GM04504 (cell line): Measurements from ENCODE around the gene ADAP1.

Experiments
- DNase-seq: peaks from one replicate; pipeline ENCODE4 v3.0.0-alpha.2; 2012; ENCODE audit warnings: low read depth

The ADAP1 gene

DNA sequence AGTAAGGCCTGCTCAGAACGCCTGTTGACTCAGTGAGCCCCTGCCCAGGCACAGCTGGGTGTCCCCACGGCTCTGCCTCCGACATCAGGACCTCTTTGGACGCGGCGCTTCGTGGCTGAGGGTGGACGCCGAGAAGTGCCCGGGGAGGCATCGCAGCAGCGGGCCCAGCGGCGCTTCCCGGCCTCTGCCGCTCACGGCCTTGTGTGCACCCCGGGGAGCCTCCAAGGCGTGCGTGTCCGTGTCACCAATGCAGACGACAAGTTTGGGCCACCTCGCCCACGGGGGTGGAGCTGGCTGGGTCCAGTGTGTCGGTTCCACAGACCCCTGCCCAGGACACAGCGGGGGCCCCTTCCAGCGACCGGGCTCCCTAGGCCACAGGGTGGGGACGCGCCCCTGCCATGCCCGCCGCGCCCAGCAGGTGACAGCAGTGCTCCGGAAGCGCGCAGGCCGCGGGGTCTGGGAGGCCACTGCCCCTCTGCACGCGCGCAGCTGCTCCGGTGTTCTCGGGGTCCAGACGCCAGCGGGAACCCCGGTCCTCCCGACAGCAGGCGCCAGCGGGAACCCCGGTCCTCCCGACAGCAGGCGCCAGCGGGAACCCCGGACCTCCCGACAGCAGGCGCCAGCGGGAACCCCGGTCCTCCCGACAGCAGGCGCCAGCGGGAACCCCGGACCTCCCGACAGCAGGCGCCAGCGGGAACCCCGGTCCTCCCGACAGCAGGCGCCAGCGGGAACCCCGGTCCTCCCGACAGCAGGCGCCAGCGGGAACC lies 45.7 kb downstream of the ADAP1 start:
- peak; percentile 13 for DNase-seq

DNA sequence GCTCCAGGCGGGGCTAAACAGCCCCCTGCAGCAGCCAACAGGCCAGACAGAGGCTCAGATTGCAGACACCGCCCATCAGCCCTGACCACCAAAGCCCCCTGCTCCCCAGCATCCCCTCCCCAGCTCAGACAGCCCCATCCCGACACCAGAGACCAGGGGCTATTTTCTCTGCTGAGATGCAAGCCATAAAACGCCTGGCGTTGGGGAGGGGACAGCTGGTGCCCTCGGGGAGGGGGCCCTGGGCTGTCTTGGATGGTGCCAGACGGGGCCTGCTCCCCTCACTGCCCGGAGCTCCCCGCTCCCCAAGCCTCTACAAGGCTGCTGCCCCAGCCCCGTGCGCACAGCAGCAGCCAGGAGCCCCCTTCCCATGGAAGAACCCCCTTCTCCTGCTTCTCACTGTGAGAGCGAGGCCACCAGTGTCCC lies 46.3 kb downstream of the ADAP1 start:
- DNase-seq: no peak

DNA sequence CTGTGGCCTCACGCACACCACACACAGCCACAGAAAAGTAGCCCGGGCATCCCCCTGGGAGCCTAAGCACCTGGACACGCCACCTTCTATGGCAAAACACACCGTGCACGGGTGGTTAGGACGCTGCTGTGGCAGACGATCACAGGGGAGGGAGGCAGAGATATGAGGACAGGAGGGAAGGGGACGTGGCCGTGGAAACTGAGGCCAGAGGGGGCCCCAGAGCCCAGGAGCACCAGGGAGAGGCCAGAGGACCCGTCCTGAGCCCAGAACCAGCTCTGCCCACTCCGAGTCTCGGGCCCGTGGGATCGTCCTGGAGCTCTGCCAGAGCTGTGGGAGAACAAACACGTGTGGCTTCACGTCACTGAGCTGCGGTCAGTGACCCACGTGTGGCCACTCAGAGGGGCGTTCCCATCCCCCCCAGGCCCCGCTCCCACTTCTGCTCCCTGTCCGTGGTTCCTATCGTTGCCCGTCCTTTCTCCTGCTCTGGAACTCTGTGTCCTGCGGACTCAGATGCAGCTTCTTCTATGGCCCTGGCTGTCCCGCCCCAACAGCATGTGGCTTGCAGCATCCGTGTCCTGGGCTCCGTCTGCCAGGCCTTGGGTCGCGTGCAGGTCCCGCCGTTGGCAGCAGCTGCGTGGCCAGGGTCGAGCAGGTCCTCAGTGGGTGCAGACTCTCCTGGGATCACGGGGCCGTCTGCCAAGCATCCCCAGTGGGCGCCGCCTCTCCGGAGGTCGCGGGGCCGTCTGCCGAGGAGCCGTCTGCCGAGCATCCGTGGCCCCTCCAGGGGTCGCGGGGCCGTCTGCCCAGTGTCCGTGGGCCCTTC lies 47.1 kb downstream of the ADAP1 start:
- DNase-seq: no peak

DNA sequence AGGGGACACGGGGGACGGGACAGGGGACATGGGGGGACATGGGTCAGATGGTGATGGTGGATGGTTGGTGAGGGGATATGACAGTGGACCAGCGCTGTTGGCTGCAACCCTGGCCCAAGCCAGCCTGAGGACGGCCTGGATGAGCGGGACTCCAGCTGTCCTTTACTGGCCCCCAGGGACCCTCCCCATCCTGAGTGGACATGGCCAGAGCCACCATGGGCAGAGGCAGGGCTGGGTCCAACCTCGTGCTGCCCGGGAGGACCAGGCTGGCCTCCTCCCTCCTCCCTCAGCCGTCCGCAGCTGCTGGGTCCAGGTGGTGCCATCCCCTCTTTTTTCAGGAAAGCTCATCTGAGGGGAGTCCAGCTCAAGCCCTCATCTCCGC lies 47.7 kb downstream of the ADAP1 start:
- no peak for DNase-seq

DNA sequence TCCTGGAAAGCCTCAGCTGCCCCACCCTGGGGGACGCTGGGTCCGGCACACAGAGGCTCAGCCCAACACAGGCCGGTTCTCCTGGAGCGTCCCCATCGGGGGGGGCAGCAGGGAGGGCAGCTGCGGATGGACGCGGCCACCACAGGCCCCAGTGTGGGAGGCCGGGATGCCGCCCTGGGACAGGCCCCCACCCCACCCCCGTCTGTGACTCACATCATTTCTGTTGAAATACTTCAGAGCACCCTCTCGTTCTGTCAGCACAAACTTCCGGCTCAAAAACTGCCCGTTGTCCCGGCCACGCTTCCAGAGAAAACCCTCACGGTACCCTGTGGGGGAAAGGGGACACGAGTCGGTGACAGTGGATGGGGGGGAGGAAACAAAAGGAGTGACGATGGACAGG lies 49.6 kb downstream of the ADAP1 start:
- no peak for DNase-seq

DNA sequence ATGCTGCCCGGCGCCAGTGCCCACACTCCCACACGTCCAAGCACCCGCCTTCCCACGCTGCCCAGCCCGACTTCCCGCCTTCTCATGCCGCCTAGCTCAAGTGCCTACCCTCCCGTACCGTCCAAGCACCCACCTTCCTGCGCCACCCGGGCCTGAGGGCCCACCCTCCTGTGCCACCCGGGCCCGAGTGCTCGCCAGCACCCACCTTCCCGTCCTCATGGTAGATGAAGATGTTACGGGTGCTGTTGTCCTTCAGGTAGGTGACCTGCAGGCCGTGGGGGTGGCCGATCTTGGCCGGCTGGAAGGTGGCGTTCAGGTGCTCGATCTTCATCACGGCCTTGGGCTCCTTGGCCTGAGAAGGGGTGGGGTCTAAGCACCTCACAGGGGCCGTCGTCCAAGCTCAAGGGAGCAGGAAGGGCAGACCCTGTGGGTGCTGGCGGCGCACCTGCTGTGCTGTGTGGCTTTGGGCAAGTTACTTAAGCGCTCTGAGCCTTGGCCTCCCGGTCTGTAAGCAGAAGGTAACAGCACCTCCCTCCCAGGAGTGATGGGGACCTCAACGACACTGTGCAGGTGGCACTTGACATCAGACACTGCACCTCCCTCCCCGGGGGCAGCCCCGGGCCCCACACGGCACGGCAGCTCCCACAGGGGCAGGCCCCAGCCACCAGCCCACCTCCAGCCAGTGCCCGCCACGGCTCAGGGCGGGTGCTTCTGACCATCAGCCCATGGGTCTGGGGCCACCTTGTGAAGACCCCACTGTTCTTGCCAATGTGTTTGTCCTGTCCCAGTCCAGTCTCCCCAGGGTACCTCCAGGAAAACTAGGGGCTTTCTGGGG lies 50.3 kb downstream of the ADAP1 start:
- no peak for DNase-seq

DNA sequence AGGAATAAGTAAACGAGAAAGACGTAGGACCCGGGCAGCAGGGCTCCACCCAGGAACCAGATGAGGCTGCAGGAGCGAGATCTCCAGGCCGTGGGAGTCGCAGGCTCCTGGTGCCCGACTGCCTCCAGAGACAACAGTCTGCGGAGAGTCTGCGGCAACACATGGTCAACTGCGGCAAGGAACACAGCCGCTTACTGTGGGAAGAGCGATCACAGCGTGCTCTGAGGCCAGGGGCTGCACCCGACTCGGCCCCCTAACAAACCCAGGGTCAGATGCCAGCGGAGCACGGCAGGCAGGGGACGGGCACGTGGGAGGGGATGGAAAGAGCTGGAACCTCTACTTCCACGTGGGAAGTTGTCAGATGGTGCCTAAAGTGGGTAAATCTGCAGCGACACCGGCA lies 51.5 kb downstream of the ADAP1 start:
- DNase-seq: no peak

DNA sequence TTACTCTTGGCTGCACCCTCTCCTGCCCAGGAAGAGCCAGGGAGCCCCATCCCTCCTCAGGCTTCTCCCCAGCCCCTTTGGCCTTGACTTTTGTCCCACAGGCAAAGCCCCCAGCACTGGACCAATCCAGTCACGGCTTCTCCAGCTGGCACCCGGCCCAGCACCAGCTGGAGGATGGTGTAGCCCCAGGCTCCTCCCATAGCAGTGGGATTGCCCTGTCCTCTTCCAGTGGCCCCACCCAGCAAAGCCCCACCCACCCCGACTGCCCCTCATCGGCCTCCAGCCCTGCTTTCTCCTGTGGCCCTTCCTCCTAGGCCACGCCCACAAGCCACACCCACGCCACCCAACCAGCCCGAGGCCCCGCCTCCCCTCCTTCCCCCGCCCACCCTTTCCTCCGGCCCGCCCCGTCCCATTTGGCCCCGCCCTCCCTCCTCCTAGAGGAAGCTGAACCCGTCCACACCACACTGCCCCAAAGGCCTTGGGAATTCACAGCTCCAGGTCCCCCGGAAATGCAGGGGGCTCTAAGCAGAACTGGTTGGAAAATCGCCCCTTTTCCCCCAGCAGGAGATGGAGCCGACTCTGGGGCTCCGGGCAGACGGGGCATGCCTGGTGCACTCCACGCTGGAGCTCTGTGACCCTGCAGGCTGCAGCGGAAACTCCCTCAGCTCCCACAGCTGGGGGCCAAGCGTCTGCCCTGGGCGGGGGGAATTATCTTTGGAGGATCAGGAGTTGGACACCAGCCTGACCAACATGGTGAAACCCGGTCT lies 52.9 kb downstream of the ADAP1 start:
- DNase-seq: peak; percentile 30

DNA sequence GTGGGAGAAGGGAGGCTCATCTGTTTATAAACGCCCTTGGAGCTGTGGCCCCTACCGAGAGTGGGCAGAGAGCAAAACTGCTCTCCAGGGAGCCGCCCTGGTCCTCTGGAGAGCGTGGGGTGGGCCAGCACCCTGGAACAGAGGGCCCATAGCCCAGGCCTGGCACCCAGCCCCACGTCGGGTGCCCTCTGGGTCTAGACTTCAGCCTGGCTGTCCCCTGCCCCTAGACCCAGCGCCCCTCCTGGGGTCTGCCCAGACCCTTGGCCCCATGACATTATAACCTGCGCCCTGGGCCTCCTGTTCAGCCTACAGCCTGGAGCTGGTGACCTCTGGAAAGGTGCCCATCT lies 53.5 kb downstream of the ADAP1 start:
- DNase-seq: no peak

DNA sequence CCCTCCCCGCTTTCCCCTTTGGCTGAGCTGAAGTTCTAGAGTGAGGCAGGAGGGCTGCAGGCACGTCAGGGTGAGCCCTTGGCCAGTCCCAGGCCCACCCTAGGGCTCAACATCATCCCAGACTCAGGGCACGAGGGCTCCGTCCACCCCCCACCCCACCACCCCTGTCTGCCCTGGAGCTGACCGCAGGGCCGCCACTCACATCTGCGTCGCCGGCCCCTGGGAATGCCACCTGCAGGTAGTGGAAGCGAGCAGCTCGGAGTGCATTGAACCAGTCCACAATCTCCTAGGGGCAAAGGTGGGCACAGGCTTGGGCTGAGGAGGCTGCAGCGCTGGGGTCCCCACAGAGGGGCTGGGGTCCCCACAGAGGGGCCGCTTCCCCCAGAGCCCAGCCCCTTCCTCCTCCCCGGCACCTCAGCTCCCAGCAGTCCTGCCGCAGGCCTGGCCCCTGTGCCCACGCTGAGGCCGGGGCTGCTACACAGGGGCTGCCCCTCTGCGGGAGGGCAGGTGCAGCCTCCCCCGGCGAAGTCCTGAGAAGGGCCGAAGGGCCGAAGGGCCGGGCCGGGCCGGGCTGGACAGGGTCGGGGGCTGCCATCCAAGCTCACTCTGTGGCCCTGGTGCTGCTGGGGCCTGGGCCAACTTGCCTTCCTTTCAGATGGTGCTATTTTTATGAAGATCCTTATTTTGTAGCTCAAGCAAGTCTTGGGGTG lies 54.0 kb downstream of the ADAP1 start:
- no peak for DNase-seq

DNA sequence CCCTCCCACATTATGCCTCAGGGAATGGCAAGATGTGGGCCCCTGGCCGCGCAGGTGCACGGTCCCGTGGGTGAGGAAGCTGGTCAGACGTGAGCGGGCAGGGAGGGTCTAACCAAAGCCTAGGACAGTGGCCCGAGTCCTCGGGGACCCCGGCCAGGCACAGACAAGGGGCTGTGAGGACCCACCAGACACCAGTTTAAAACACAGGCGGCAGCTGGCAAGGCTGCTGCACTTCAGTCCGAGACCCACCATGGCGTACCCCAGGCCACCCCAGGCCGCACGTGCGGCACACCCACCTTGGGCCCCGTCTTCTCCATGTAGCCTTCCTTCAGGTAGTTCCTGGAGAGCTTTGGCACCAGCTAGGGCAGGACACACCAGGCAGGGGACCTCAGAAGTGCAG lies 54.7 kb downstream of the ADAP1 start:
- DNase-seq: no peak

DNA sequence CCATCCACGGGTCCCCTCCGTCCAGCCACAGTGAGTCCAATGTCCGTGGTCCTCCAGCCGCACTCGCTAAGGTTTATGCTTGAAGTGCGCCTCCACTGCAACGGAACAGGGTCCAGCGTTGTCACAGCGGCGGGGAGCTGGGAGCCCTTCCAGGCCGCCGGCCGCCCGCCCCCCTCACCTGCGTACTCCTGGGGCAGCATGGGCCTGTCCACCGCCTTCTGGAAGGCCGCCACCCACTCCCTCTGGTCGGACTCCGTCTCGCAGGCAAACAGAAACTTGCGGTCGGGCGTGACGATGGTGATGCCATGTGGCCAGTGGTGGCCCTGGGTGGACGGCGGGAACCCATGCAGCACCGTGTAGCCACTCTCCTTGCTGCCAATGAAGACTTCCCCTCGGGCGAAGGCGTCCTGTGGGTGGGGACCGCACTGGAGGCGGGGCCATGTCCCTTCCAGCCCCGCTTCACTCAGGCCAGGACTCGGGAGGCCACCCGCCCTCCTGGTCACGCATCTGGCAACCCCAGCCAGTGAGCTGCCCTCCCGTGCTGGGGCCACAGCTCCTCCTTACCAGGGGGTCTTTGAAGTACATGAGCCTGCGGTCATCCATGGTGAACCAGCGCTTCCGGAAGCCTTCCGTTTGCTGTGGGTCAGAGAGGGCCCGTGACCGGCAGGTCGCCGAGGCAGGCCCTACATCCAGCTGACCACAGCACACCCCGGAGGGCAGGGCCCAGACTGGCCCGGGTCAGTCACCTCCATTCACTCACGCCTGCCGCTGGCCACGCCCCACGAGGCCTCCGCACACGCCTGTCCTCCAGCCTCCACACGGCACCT lies 55.4 kb downstream of the ADAP1 start:
- no peak for DNase-seq

DNA sequence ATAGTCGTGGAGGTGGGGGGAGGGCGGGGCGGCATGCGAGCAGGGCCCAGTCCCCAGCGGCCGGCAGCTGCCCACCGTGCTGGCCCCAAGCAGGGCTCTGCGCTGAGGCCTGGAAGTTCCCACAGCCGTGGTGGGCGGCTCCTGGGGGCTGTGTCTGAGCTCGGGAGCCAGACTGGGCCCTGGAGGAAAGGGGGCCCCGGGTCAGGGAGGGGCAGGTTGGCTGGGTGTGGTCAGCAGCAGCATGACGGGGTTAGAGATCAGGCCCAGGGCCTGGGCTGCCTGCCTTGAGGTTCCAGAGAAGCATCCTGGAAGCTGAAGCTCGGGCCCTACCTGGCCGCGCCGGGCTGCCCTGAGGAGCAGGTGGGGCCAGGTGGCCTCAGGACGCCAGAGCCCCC lies 56.0 kb downstream of the ADAP1 start:
- no peak for DNase-seq

DNA sequence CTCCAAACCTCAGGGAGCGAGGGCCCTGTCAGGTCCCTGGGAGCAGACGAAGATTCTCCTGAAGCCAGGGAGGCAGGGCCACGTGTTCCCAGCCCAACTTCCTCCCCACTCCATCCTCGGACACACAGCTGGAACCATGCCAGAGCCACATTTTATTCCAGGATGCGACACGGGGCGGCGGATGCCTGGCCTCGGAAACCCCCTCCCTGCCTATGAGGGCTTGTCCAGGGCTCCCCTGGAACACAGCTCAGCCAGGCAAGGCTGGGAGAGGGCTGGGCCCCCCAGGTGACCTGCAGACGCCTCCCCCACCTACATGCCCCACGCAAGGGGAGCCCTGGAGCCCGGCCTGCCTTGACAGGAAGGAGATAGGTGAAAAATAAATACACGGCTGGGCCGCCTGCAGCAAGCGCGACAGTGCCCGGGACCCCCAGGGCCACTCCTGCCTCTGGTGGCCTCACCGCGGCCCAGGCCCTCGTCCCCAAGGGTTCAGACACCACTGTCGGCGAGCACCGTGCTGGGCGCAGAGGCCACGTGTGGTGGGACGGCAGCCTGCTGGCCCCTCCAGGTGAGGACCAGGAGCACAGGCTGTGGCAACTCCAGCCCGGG lies 56.6 kb downstream of the ADAP1 start:
- no peak for DNase-seq

DNA sequence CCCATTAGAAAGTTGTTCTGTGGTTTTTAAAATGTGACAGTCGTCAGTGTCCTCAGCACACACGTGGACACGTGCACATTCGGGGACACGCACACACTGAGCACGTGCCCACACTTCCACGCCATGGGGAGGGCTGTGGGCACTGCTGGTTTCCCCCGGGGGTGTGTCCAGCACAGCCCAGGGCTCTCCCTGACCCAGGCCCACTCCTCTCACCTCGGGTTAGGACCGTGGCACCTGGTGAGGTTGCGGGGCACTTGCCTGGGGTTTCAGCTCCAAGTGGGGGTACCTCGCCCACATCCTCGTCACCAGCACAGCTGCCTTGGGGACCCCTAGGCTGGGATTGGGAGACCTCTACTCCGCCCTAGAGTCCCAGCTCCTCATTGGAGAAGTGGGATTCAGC lies 57.4 kb downstream of the ADAP1 start:
- DNase-seq: no peak

DNA sequence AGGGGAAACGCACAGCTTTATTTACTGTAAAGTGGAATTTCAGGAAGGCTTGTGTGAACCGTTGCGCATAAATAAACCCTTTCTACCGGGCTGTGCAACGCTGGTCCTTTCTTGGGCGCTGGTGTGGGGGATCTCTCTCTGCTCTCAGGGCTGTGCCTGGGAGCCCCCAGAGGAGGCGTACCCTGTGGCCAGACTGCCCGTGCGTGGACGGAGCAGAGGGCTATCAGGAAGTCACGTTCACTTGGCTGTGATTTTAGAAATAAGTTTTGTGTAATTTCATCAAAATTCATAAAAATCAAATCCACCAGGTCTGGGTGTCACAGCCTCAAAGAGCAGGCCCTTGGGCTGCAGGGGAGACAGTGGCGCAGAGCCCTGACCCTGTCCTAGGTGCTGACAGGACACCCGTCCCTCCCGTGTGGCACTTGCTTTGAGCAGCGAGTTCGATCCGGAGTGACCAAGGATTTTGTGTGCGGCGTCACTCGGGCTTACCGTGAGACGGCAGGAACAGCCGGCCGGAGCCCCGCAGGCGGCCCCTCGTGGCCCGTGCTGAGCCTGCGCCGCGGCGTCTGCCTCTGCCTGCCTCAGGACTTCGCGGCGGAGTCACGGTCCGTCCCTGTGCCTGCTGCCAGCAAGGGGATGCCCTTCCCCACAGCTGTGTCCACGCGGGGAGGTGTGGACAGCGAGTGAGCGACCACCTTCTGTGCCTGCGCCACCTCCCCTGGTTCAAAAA lies 58.0 kb downstream of the ADAP1 start:
- DNase-seq: no peak

DNA sequence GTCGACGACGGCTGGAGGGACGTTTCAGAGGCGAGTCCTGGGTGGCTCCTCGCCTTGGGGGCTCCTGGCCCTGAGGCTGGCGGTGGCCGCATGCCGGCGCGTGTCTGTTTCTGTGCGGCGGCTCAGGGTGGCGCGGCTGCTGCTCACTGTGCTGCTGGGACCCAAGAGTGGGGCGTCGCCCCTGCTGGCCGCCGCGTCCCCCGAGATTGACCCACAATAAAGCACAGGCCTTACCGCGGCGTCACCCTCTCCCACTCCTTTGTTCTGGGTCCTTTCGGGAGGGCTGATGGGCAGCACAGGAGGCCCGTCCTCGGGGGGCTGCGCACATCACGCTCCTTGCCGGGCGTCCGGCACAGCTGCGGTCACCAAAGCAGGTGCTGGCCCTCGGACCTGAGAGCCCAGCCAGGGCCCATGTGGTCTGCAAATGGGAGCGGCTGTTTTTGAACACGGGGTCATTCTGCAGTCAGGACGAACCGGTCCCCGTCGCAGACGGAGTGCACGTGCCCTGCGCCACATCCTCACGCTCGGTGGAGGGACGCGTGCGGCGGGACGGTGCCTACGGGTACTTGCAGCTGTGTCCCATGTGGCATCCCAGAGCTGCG lies 58.9 kb downstream of the ADAP1 start:
- DNase-seq: no peak

DNA sequence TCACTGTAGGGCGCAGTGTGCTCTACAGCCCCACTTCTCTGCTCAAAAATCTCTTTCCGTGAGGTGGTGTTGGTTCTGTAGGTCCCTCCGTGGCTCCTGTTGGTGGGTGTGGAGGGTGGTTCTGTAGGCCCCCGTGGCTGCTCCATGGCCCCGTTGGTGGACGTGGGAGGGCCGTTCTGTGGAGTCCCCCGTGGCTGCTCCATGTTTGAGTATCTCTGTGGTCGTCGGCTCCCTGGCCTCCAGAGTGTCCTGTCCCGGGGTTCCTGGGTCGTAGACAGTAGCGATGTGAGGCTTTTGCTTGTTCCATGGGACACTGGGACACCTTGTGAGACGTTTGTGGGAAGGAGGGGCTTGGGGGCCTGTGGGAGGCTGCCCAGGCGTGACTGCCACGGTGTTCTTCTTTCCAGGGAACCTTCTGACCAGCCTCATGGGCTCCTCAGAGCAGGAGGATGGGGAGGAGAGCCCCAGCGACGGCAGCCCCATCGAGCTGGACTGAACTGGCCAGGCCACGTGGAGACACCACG lies 59.5 kb downstream of the ADAP1 start:
- DNase-seq: no peak
